Measurements from ENCODE around the gene HLA-F.

The HLA-F gene

DNA sequence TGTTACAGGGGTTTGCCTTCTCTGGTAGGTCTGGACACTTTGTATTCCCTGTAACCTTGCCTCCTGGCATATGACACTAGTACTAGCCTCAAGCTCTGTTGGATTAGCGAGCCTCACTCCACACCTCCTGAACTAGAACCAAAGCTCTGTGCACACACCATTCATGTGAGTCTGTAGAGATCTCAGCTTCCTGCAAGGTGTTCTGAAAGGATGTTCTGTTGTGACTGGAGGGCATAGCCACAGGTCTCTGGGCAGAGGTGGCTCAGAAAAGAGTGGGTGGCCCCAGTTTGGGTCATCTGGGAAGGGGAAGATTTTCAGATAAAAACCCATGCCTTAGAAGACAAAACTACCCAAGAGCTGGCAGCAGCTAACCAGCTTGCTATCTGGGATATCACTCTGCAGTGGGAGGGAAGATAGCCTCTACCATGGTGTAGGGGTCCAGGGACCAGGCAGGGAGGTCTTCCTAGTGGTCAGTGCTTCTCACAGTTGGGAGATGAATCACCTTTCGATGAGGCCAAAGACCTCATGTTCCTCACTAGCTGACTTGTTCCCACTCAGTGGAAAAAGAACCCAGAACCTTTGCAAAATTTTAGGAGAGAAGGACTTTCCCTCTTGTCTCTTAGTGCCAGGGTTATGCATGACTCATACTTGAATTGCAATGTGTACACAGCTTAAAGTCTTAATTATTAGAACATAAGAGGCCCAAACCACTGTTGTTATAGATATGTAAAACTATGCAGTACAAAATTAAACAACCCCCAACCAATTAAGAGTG lies 41.4 kb downstream of the HLA-F start:
- DNase-seq, result no peak

- no peak for DNase-seq
These were observed 46.1 kb downstream of the HLA-F start for GRCh38 chr6:29769336-29769735.

DNA sequence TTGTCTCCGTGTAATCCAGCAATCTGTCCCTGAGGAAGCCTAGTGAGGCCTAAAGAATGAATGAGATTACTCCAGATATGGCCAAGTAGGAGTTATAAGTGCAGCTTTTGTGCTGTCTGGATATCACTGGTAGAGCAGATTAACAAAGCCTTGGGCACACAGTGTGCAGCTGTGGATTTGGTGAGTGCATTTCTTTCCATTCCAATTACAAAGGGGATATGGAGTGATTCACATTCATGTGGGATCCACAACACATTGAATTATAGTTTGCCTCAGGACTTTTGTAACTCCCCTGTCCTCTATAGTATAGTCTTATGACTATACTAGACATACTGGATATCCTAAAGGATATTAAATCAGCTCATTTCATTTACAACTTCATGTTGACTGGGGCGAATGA lies 47.1 kb downstream of the HLA-F start:
- DNase-seq, result no peak

DNA sequence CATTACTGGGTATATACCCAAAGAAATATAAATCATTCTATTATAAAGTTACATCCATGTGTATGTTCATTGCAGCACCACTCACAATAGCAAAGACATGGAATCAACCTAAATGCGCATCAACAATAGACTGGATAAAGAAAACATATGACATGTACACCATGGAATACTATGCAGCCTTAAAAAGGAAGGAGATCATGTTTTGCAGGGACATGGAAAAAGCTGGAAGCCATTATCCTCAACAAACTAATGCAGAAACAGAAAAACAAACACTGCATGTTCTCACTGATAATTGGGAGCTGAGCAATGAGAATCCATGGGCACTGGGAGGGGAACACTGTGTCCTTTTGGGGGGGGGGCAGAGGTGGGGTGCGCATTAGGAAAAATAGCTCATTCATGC lies 53.5 kb downstream of the HLA-F start:
- DNase-seq, result no peak
